Liver (tissue), 3 donors: ENCODE data around the gene KRTAP5-1.
"Not testable (repeated sequence)": the region's sequence is repeated elsewhere in the genome, so short reads cannot be mapped to it uniquely, and the experiment has no call there.

Experiments used
- CTCF ChIP-seq: fragments of 150-350 bp; IDR thresholded peaks from 2 replicates; pipeline ENCODE4 v1.5.1; 2017; ENCODE audit warnings: improper control_type of control experiment, low read depth, low read length; ENCODE audit not compliant: missing input control
- EGR1 ChIP-seq, 2 donors: IDR thresholded peaks; 2 replicates each; pipeline ENCODE4 v1.6.1; 2016 to 2018; ENCODE audit warnings: antibody characterized with exemption in 2 of 2, low read depth in 2 of 2
- GABPA ChIP-seq, 2 donors: IDR thresholded peaks in 1 of 2; conservative IDR thresholded peaks in 1 of 2; 2 replicates each; pipeline ENCODE4 v1.6.1; 2016; ENCODE audit warnings: antibody characterized with exemption in 2 of 2, mild to moderate bottlenecking in 1 of 2, moderate library complexity in 1 of 2
- HNF4A ChIP-seq, 2 donors: conservative IDR thresholded peaks; 2 replicates each; pipeline ENCODE4 v1.6.1; 2016; ENCODE audit warnings: antibody characterized with exemption in 2 of 2, mild to moderate bottlenecking in 2 of 2
- JUND ChIP-seq, 2 donors: IDR thresholded peaks; 2 replicates each; pipeline ENCODE4 v1.6.1; 2016; ENCODE audit warnings: antibody characterized with exemption in 2 of 2
- NR2F2 ChIP-seq: IDR thresholded peaks from 2 replicates; pipeline ENCODE4 v1.6.1; 2016; ENCODE audit warnings: antibody characterized with exemption
- RAD21 ChIP-seq, 2 donors: IDR thresholded peaks; 2 replicates each; pipeline ENCODE4 v1.6.1; 2016; ENCODE audit warnings: antibody characterized with exemption in 2 of 2, mild to moderate bottlenecking in 2 of 2
- RXRA ChIP-seq, 2 donors: IDR thresholded peaks; 2 replicates each; pipeline ENCODE4 v1.6.1; 2017 to 2018; ENCODE audit warnings: antibody characterized with exemption in 2 of 2, mild to moderate bottlenecking in 1 of 2
- SP1 ChIP-seq: IDR thresholded peaks from 2 replicates; pipeline ENCODE4 v1.6.1; 2018; ENCODE audit warnings: antibody characterized with exemption, mild to moderate bottlenecking
- TAF1 ChIP-seq: conservative IDR thresholded peaks from 2 replicates; pipeline ENCODE4 v1.6.1; 2016; ENCODE audit warnings: antibody characterized with exemption, mild to moderate bottlenecking
- YY1 ChIP-seq: IDR thresholded peaks from 2 replicates; pipeline ENCODE4 v1.6.1; 2016; ENCODE audit warnings: antibody characterized with exemption, mild to moderate bottlenecking
- TF ChIP-seq, protein P1 (sequence below): IDR thresholded peaks from 2 replicates; pipeline ENCODE4 v1.6.1; 2016; ENCODE audit warnings: antibody characterized with exemption, mild to moderate bottlenecking
- TF ChIP-seq, protein P2 (sequence below): IDR thresholded peaks from 2 replicates; pipeline ENCODE4 v1.6.1; 2016; ENCODE audit warnings: antibody characterized with exemption
- TF ChIP-seq, protein P3 (sequence below): IDR thresholded peaks from 2 replicates; pipeline ENCODE4 v1.6.1; 2016; ENCODE audit warnings: antibody characterized with exemption
- donor health status: healthy.
- donor health status: healthy.

GRCh38 chr11:1598406-1598805 is 13.3 kb upstream of the KRTAP5-1 start:
- TF ChIP-seq CTCF; YY1; SP1; RAD21 (IDR thresholded peaks at IDR 0.05); GABPA (IDR thresholded peaks at IDR 0.05 in 1 of 2, conservative IDR thresholded peaks at IDR 0.05 in 1 of 2); RXRA (IDR thresholded peaks at IDR 0.05); TAF1; NR2F2; HNF4A (conservative IDR thresholded peaks at IDR 0.05); EGR1 (IDR thresholded peaks at IDR 0.05; ENCODE audit: low read depth in 2 of 2); JUND (IDR thresholded peaks at IDR 0.05): not testable (repeated sequence)
- TF ChIP-seq, protein P1, sequence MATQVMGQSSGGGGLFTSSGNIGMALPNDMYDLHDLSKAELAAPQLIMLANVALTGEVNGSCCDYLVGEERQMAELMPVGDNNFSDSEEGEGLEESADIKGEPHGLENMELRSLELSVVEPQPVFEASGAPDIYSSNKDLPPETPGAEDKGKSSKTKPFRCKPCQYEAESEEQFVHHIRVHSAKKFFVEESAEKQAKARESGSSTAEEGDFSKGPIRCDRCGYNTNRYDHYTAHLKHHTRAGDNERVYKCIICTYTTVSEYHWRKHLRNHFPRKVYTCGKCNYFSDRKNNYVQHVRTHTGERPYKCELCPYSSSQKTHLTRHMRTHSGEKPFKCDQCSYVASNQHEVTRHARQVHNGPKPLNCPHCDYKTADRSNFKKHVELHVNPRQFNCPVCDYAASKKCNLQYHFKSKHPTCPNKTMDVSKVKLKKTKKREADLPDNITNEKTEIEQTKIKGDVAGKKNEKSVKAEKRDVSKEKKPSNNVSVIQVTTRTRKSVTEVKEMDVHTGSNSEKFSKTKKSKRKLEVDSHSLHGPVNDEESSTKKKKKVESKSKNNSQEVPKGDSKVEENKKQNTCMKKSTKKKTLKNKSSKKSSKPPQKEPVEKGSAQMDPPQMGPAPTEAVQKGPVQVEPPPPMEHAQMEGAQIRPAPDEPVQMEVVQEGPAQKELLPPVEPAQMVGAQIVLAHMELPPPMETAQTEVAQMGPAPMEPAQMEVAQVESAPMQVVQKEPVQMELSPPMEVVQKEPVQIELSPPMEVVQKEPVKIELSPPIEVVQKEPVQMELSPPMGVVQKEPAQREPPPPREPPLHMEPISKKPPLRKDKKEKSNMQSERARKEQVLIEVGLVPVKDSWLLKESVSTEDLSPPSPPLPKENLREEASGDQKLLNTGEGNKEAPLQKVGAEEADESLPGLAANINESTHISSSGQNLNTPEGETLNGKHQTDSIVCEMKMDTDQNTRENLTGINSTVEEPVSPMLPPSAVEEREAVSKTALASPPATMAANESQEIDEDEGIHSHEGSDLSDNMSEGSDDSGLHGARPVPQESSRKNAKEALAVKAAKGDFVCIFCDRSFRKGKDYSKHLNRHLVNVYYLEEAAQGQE: not testable (repeated sequence)
- TF ChIP-seq, protein P2, sequence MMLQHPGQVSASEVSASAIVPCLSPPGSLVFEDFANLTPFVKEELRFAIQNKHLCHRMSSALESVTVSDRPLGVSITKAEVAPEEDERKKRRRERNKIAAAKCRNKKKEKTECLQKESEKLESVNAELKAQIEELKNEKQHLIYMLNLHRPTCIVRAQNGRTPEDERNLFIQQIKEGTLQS: not testable (repeated sequence)
- TF ChIP-seq, protein P3, sequence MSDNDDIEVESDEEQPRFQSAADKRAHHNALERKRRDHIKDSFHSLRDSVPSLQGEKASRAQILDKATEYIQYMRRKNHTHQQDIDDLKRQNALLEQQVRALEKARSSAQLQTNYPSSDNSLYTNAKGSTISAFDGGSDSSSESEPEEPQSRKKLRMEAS: not testable (repeated sequence)
